ENCODE results near the gene SMAD3. TPM values are rescaled to one million over a fixed set of nuclear protein-coding genes. Genes with fewer than 3 reads are reported as not detected.

SMAD3 gene
- total and polyA plus RNA-seq, 8 donors: 30.9 to 53.6 (median 50.4) TPM

GRCh38 chr15:67124911-67125588, 59.6 kb downstream of the SMAD3 start:
- Histone ChIP-seq H3K9me3 (no peaks in the 10 kb centered on the region), H3K36me3 (no peaks in the 10 kb centered on the region), H3K4me1 (peaks cover 32 to 84% of the 10 kb centered on the region in 2 donors), H3K27ac (peak overlapping the region; percentile 1 to 62), H3K27me3 (no peaks in the 10 kb centered on the region), H3K4me3 (no peak overlapping the region)
- no peak for TF ChIP-seq CTCF (IDR thresholded peaks at IDR 0.05)
- no peak for DNase-seq
- no peak for ATAC-seq
- intact Hi-C loops (cut with DNase I): no loop called here

- Histone ChIP-seq H3K36me3 (no peaks in the 10 kb centered on the region), H3K9me3 (no peaks in the 10 kb centered on the region), H3K27ac (peak overlapping the region; percentile 1 to 62), H3K4me3 (no peak overlapping the region), H3K4me1 (peaks cover 24 to 84% of the 10 kb centered on the region in 2 donors), H3K27me3 (no peaks in the 10 kb centered on the region)
- no peak for TF ChIP-seq CTCF (IDR thresholded peaks at IDR 0.05)
- intact Hi-C loops (cut with DNase I): no loop called here
- no peak for DNase-seq
- peak; percentile 64 for ATAC-seq
Observed at GRCh38 chr15:67125589-67126502, 60.4 kb downstream of the SMAD3 start.

- peaks cover 18 to 83% of the 10 kb centered on the region in 2 donors for H3K4me1 ChIP-seq
- no peaks in the 10 kb centered on the region for H3K27me3 ChIP-seq
- H3K4me3 ChIP-seq: no peak overlapping the region
- peak; percentile 7 for ATAC-seq
- no peaks in the 10 kb centered on the region for H3K36me3 ChIP-seq
- H3K9me3 ChIP-seq: no peaks in the 10 kb centered on the region
- no peak for DNase-seq
- TF ChIP-seq CTCF (IDR thresholded peaks at IDR 0.05): no peak
- peak overlapping the region; percentile 18 to 62 for H3K27ac ChIP-seq
- intact Hi-C loops (cut with DNase I): no loop called here
Observed at GRCh38 chr15:67126551-67127330, 61.3 kb downstream of the SMAD3 start.

- no peak for ATAC-seq
- intact Hi-C loops (cut with DNase I): no loop called here
- no peaks in the 10 kb centered on the region for H3K36me3 ChIP-seq
- H3K4me1 ChIP-seq: peaks cover 18 to 78% of the 10 kb centered on the region in 2 donors
- peak overlapping the region in 1 of 2 donors; percentile 18 for H3K27ac ChIP-seq
- no peak for DNase-seq
- no peaks in the 10 kb centered on the region for H3K9me3 ChIP-seq
- TF ChIP-seq CTCF (IDR thresholded peaks at IDR 0.05): no peak
- H3K27me3 ChIP-seq: no peaks in the 10 kb centered on the region
- H3K4me3 ChIP-seq: no peak overlapping the region
Observed at GRCh38 chr15:67127331-67127664, 61.9 kb downstream of the SMAD3 start.

Data from left lung (tissue), 10 donors.